ENCODE data around the gene TSSK6. TPM values are rescaled to one million over a fixed set of nuclear protein-coding genes. Genes with fewer than 3 reads are reported as not detected.

TSSK6 gene
- total RNA-seq, 4 donors from 2014 or later = 2.6 to 10.5 (median 6.8) TPM

- WGBS, 2 donors (ENCODE audit: low coverage in 1 of 2) = 60 to 87% methylated on average over 1 to 11 of the region's 15 CpGs
- TF ChIP-seq CTCF (IDR thresholded peaks at IDR 0.05) (no peak), EP300 (IDR thresholded peaks at IDR 0.05; ENCODE audit: low read depth) (no peak), POLR2AphosphoS5 (IDR thresholded peaks at IDR 0.05) (no peak), POLR2A (IDR thresholded peaks at IDR 0.05) (no peak)
- H3K9me3 ChIP-seq = no peaks in the 10 kb centered on the region
- peaks cover 15 to 43% (median 38%) of the 10 kb centered on the region in 4 donors for H3K4me1 ChIP-seq
- H3K27me3 ChIP-seq = no peaks in the 10 kb centered on the region
- no peak overlapping the region for H3K4me3 ChIP-seq
- intact Hi-C loops (cut with DNase I; ENCODE audit: low total_unique reads) (loop anchor here (2.0 kb wide), 1 partner anchor 125 kb away; no protein-coding TSS in a partner anchor), in situ Hi-C loops (cut with MboI; ENCODE audit: low pct_ligation_motif_present in 1 of 4, low pct_unique_long_range_greater_than_20kb in 1 of 4, low sequenced_read_pairs in 3 of 4) (loop anchor here (5.0 to 25.0 kb wide), 4 partner anchors 119 to 304 kb away; partner anchors contain the start of genes BORCS8 (in 1 of the 4) and RFXANK (in 1 of the 4))
- peaks cover 0 to 19% (median 9%) of the 10 kb centered on the region in 4 donors for H3K36me3 ChIP-seq
- no peak overlapping the region for H3K27ac ChIP-seq
- DNase-seq = no peak
Observed at GRCh38 chr19:19491321-19492025, 23.9 kb downstream of the TSSK6 start.

- peaks cover 0 to 19% (median under 1%) of the 10 kb centered on the region in 4 donors for H3K36me3 ChIP-seq
- 30 to 38% methylated on average over 11 to 19 of the region's 20 CpGs for WGBS, 2 donors (ENCODE audit: low coverage in 1 of 2)
- no peak overlapping the region for H3K4me3 ChIP-seq
- peak overlapping the region; percentile 71 to 84 (median 80) for H3K27ac ChIP-seq
- TF ChIP-seq EP300 (IDR thresholded peaks at IDR 0.05; ENCODE audit: low read depth) = no peak
- TF ChIP-seq CTCF (IDR thresholded peaks at IDR 0.05) = peak; percentile 85 to 86 (median 86)
- TF ChIP-seq POLR2A (IDR thresholded peaks at IDR 0.05) = no peak
- TF ChIP-seq POLR2AphosphoS5 (IDR thresholded peaks at IDR 0.05) = peak in 1 of 3 donors; percentile 9
- H3K4me1 ChIP-seq = peaks cover 15 to 49% (median 40%) of the 10 kb centered on the region in 4 donors
- in situ Hi-C loops (cut with MboI; ENCODE audit: low pct_ligation_motif_present in 1 of 4, low pct_unique_long_range_greater_than_20kb in 1 of 4, low sequenced_read_pairs in 3 of 4) (loop anchor here (5.0 to 25.0 kb wide), 4 partner anchors 118 to 303 kb away; partner anchors contain the start of genes BORCS8 (in 1 of the 4) and RFXANK (in 1 of the 4)), intact Hi-C loops (cut with DNase I; ENCODE audit: low total_unique reads) (no loop called here)
- no peaks in the 10 kb centered on the region for H3K9me3 ChIP-seq
- no peaks in the 10 kb centered on the region for H3K27me3 ChIP-seq
- DNase-seq = peak; percentile 83
Observed at GRCh38 chr19:19490214-19490968, 25.0 kb downstream of the TSSK6 start.

GRCh38 chr19:19489804-19490204 lies 25.5 kb downstream of the TSSK6 start:
- Histone ChIP-seq H3K36me3 (peaks cover 0 to 16% (median 0%) of the 10 kb centered on the region in 4 donors), H3K27ac (peak overlapping the region; percentile 71 to 84 (median 80)), H3K9me3 (no peaks in the 10 kb centered on the region), H3K4me1 (peaks cover 15 to 49% (median 42%) of the 10 kb centered on the region in 4 donors), H3K27me3 (no peaks in the 10 kb centered on the region), H3K4me3 (no peak overlapping the region)
- 67% methylated on average over 9 of the region's 9 CpGs; no CpG with 5 or more reads in 1 of the 2 donors for WGBS, 2 donors (ENCODE audit: low coverage in 1 of 2)
- in situ Hi-C loops (cut with MboI; ENCODE audit: low pct_ligation_motif_present in 1 of 4, low pct_unique_long_range_greater_than_20kb in 1 of 4, low sequenced_read_pairs in 3 of 4) (loop anchor here (5.0 to 25.0 kb wide), 4 partner anchors 118 to 303 kb away; partner anchors contain the start of genes BORCS8 (in 1 of the 4) and RFXANK (in 1 of the 4)), intact Hi-C loops (cut with DNase I; ENCODE audit: low total_unique reads) (no loop called here)
- DNase-seq = no peak
- TF ChIP-seq CTCF (IDR thresholded peaks at IDR 0.05) = no peak
- TF ChIP-seq POLR2A (IDR thresholded peaks at IDR 0.05) = no peak
- no peak for TF ChIP-seq EP300 (IDR thresholded peaks at IDR 0.05; ENCODE audit: low read depth)
- TF ChIP-seq POLR2AphosphoS5 (IDR thresholded peaks at IDR 0.05) = no peak
